Uterus (tissue), 4 donors: Measurements from ENCODE around the gene CLEC4C. TPM values are rescaled to one million over a fixed set of nuclear protein-coding genes. Genes with fewer than 3 reads are reported as not detected.
"Not testable (repeated sequence)": the region's sequence is repeated elsewhere in the genome, so short reads cannot be mapped to it uniquely, and the experiment has no call there.

Source experiments
- DNase-seq, 2 donors: peaks; one replicate each; pipeline ENCODE4 v3.0.0-alpha.2; 2019 to 2020
- H3K27ac ChIP-seq, 2 donors: fragments of 200-600 bp; sonication (generic); 1 replicate in 1 of 2; 2 replicates in 1 of 2; pipeline ENCODE4 v1.5.1; 2016 to 2018
- H3K27me3 ChIP-seq, 2 donors: fragments of 200-600 bp; sonication (generic); one replicate each; pipeline ENCODE4 v1.5.1; 2018 to 2019; ENCODE audit warnings: control low read depth in 1 of 2
- H3K36me3 ChIP-seq, 2 donors: fragments of 200-600 bp; sonication (generic); one replicate each; pipeline ENCODE4 v1.5.1; 2019; ENCODE audit warnings: control low read depth in 1 of 2
- H3K4me1 ChIP-seq, 2 donors: fragments of 200-600 bp; sonication (generic); one replicate each; pipeline ENCODE4 v1.5.1; 2018 to 2019; ENCODE audit warnings: control low read depth in 1 of 2
- H3K4me3 ChIP-seq, 2 donors: fragments of 200-600 bp; sonication (generic); 1 replicate in 1 of 2; 2 replicates in 1 of 2; pipeline ENCODE4 v1.5.1; 2018 to 2019; ENCODE audit warnings: mild to moderate bottlenecking in 1 of 2
- H3K9me3 ChIP-seq, 2 donors: fragments of 200-600 bp; sonication (generic); one replicate each; pipeline ENCODE4 v1.5.1; 2019; ENCODE audit warnings: control low read depth in 1 of 2
- POLR2A ChIP-seq, 2 donors: fragments of 450-650 bp; IDR thresholded peaks; one replicate each; pipeline ENCODE4 v1.6.1; 2016; ENCODE audit warnings: antibody characterized with exemption in 2 of 2, mild to moderate bottlenecking in 1 of 2, moderate library complexity in 1 of 2
- intact Hi-C: fragments of 100-400 bp; cut with DNase I; formaldehyde crosslinking; loops from one replicate; pipeline ENCODE4 v1.15.1; 2023; ENCODE audit warnings: low total_unique reads
- total RNA-seq, 4 donors: library from RNA; depleted of rRNA in 3 of 4; stranded (reverse); fragments of >200 nt in 3 of 4; gene quantifications; one replicate each; pipeline versions ENCODE4 v1.1.0 to v1.2.4, GENCODE V29; 2014 to 2023
- TF ChIP-seq, protein P1 (sequence below), 4 experiments: fragments of 200-600 bp in 2 of 4; fragments of 450-650 bp in 2 of 4; sonication (generic) in 2 of 4; IDR thresholded peaks; one replicate each; pipeline ENCODE4 v1.5.1; 2016 to 2019; ENCODE audit warnings: antibody characterized with exemption in 4 of 4, mild to moderate bottlenecking in 2 of 4, moderate library complexity in 1 of 4
- donor health status: DM: yes; HTN: yes; CAD: no.

Gene CLEC4C
- total RNA-seq, 4 donors from 2014 or later, result 0.62 TPM; not detected in 3

DNA sequence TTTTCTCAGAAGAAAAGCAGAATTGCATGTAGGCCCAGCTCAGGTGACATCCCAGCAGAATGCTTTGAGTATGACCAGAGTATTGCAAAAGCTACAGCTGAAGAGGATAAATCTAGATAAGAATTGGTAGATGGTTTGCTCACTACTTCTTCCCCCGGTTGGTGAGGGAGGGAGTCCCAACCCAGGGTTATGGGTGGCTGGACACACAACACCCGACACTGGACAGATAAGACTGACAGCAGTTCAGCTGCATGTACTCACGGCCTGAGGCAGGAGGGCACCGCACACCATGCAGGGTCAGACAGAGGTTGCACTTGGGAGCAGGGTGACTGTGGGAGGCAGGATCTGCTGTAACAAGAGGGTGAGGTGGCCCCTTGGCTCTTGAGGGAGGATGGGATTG is 1.7 kb upstream of the CLEC4C start:
- TF ChIP-seq, protein P1, sequence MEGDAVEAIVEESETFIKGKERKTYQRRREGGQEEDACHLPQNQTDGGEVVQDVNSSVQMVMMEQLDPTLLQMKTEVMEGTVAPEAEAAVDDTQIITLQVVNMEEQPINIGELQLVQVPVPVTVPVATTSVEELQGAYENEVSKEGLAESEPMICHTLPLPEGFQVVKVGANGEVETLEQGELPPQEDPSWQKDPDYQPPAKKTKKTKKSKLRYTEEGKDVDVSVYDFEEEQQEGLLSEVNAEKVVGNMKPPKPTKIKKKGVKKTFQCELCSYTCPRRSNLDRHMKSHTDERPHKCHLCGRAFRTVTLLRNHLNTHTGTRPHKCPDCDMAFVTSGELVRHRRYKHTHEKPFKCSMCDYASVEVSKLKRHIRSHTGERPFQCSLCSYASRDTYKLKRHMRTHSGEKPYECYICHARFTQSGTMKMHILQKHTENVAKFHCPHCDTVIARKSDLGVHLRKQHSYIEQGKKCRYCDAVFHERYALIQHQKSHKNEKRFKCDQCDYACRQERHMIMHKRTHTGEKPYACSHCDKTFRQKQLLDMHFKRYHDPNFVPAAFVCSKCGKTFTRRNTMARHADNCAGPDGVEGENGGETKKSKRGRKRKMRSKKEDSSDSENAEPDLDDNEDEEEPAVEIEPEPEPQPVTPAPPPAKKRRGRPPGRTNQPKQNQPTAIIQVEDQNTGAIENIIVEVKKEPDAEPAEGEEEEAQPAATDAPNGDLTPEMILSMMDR (IDR thresholded peaks at IDR 0.05), result no peak
- TF ChIP-seq POLR2A (IDR thresholded peaks at IDR 0.05), result no peak

DNA sequence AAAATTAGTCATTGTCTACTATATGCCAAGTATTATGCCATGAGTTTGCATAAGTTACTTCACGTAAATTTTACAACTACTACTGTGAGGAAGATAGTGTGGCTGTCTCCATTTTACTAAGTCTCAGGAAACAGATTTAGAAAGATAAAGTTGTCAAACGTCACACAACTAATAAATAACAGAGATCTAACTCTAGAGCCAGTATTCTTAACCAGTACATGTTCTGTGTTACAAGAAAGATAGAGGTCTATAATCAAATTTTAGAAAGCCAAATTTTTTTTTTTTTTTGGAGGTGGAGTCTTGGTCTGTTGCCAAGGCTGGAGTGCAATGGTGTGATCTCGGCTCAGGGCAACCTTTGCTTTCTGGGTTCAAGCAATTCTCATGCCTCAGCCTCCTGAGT is 14.2 kb downstream of the CLEC4C start:
- DNase-seq, result no peak
- TF ChIP-seq, protein P1 (IDR thresholded peaks at IDR 0.05), result no peak
- TF ChIP-seq POLR2A (IDR thresholded peaks at IDR 0.05), result no peak
- H3K27ac ChIP-seq, result no peak overlapping the region
- H3K36me3 ChIP-seq, result no peaks in the 10 kb centered on the region
- H3K9me3 ChIP-seq, result no peaks in the 10 kb centered on the region
- H3K27me3 ChIP-seq, result no peaks in the 10 kb centered on the region
- H3K4me1 ChIP-seq, result no peaks in the 10 kb centered on the region
- no peak overlapping the region for H3K4me3 ChIP-seq
- intact Hi-C loops, result no loop called here

More for the DNA sequence above, 1.7 kb upstream of the CLEC4C start:
- Histone ChIP-seq H3K4me3 (no peak overlapping the region), H3K36me3 (no peaks in the 10 kb centered on the region), H3K27ac (no peak overlapping the region), H3K9me3 (no peaks in the 10 kb centered on the region), H3K4me1 (no peaks in the 10 kb centered on the region), H3K27me3 (no peaks in the 10 kb centered on the region)
- intact Hi-C loops, result no loop called here
- no peak for DNase-seq

DNA sequence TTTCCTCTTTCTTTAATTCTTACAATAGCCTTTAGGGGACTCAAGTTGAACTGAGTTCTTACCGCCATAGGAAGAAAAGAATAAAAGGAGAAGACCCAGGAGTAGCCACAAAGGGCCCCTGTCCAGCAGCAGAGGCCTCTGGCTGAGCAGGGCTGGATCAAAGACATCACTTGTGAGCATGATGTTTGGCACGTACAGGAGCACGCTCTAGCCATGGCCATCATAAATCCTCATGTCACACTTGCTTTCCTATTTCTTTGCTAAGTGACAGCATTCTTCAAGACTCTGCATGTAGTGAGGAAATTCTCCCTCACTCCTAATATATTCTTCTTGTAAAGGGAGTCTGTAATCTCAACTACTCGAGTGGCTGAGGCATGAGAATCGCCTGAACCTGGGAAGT is 15.7 kb downstream of the CLEC4C start:
- Histone ChIP-seq H3K36me3 (no peaks in the 10 kb centered on the region), H3K4me1 (no peaks in the 10 kb centered on the region), H3K27ac (no peak overlapping the region), H3K27me3 (no peaks in the 10 kb centered on the region), H3K9me3 (no peaks in the 10 kb centered on the region), H3K4me3 (no peak overlapping the region)
- intact Hi-C loops, result no loop called here
- no peak for TF ChIP-seq POLR2A (IDR thresholded peaks at IDR 0.05)
- TF ChIP-seq, protein P1 (IDR thresholded peaks at IDR 0.05), result no peak
- DNase-seq, result no peak

DNA sequence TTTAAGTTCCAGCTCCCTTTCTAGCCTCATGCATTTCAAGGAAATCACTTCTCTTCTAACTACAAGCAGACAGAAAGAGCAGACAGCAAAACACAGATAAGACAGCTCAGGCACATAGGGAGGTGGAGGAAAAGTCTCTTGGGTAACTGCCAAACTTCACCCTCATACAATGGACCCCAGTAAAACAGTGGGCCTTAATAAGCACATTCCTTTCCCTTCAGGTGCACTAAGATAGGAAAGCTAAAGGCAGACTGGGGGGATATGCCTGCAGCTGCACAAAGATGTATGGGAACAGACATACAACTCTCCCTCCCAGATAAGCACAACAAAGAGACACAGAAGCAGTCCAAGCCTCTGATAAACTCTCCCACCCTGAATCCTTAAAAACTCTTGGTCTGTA is 16.2 kb downstream of the CLEC4C start:
- H3K27ac ChIP-seq, H3K9me3 ChIP-seq, H3K36me3 ChIP-seq, DNase-seq, H3K4me3 ChIP-seq, H3K27me3 ChIP-seq, H3K4me1 ChIP-seq, intact Hi-C loops: not testable (repeated sequence)

DNA sequence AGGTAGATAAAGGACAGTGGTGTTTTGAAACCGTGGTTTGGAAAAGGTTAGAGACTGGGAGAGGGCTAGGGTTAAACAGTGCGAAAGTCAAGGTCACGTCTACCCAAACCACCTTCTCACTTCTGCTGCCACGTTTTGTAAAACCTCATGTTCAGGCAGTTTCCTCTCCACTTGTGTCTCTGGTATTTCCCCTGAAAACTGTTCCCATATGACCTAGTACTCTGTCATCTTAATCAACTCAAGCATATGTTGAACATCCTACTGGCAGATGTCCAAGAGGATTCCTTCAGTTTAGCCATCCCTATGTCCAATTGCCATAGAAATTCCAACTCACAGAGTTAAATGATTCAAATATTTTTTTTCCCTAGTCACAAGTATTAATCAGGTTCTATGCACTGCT is 17.4 kb downstream of the CLEC4C start:
- DNase-seq, result no peak
- H3K4me1 ChIP-seq, result no peaks in the 10 kb centered on the region
- no peak overlapping the region for H3K4me3 ChIP-seq
- H3K36me3 ChIP-seq, result no peaks in the 10 kb centered on the region
- no peak overlapping the region for H3K27ac ChIP-seq
- intact Hi-C loops, result no loop called here
- TF ChIP-seq, protein P1 (IDR thresholded peaks at IDR 0.05), result no peak
- TF ChIP-seq POLR2A (IDR thresholded peaks at IDR 0.05), result no peak
- no peaks in the 10 kb centered on the region for H3K27me3 ChIP-seq
- no peaks in the 10 kb centered on the region for H3K9me3 ChIP-seq

DNA sequence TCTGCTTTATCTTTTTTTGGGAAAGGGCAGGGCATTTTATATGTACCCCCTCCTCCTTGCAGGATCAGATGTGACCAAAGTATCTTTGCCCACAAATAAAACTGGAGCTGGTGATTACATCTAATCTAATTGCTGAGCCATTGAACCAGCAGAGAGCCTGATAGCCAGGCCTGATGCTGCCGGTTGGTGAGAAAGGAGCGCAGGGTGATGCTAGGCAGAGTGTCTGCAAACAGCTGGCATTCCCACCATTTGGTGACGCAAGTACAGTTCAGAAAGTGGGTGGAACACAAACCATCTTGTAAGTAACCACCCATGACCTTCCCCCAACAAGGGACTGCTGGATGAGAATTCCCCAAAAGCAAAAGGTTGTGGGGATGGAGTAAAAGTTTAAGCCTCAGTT is 23.2 kb downstream of the CLEC4C start:
- Histone ChIP-seq H3K27me3 (no peaks in the 10 kb centered on the region), H3K4me1 (no peaks in the 10 kb centered on the region), H3K36me3 (no peaks in the 10 kb centered on the region), H3K27ac (no peak overlapping the region), H3K4me3 (no peak overlapping the region), H3K9me3 (no peaks in the 10 kb centered on the region)
- TF ChIP-seq, protein P1 (IDR thresholded peaks at IDR 0.05), result no peak
- no peak for TF ChIP-seq POLR2A (IDR thresholded peaks at IDR 0.05)
- intact Hi-C loops, result no loop called here
- DNase-seq, result no peak
